IMR-90 (cell line): ENCODE results near the gene ORM1. TPM values are rescaled to one million over a fixed set of nuclear protein-coding genes. Genes with fewer than 3 reads are reported as not detected.
A peak's percentile ranks its signal among the peaks of the same experiment; 100 is the strongest.

Source experiments
- ATAC-seq: fragments of 200-7000 bp; cut with Tn5 transposase; 2 replicates; pipeline ENCODE4 v1.9.1; 2020; ENCODE audit warnings: low read depth, mild to moderate bottlenecking, moderate library complexity
- BruUV-seq: library from RNA; stranded (reverse); fragments of 400-500 nt; replicated peaks from 2 replicates; lab custom pipeline; 2021; lab: Mats Ljungman, UMichigan
- CTCF ChIA-PET: fragments of 300-600 bp; formaldehyde crosslinking; extraction: SDS; loops from one replicate; lab custom pipeline; 2021; ENCODE audit warnings: antibody characterized with exemption; lab: Yijun Ruan, JAX
- POLR2A ChIA-PET: fragments of 300-600 bp; sonication (Branson Sonifier 250); formaldehyde crosslinking; loops from one replicate; lab custom pipeline; 2022; ENCODE audit warnings: antibody characterized with exemption; ENCODE audit not compliant: unreplicated experiment; lab: Charles Lee
- DNase-seq: peaks from one replicate; pipeline ENCODE4 v3.0.0; 2013
- H2AFZ ChIP-seq: replicated peaks from 2 replicates; pipeline ENCODE3; 2013; ENCODE audit warnings: low read length, mild to moderate bottlenecking; ENCODE audit not compliant: poor library complexity
- H2AK5ac ChIP-seq: 2 replicates; pipeline ENCODE4 v1.6.1; 2013; ENCODE audit warnings: low read depth, low read length, inconsistent platforms
- H2AK9ac ChIP-seq: replicated peaks from 2 replicates; pipeline ENCODE3; 2013; ENCODE audit warnings: mild to moderate bottlenecking, low read depth, low read length, moderate library complexity; ENCODE audit not compliant: poor library complexity
- H2BK120ac ChIP-seq: 2 replicates; pipeline ENCODE4 v1.6.1; 2013; ENCODE audit warnings: low read depth, low read length, inconsistent platforms
- H2BK15ac ChIP-seq: 3 replicates; pipeline ENCODE4 v1.6.1; 2013; ENCODE audit warnings: low read depth, low read length, inconsistent platforms
- H2BK20ac ChIP-seq: 2 replicates; pipeline ENCODE4 v1.6.1; 2013; ENCODE audit warnings: low read depth, mild to moderate bottlenecking, inconsistent platforms, low read length, moderate library complexity
- H2BK5ac ChIP-seq: 2 replicates; pipeline ENCODE4 v1.6.1; 2013; ENCODE audit warnings: mild to moderate bottlenecking, low read depth, low read length, inconsistent platforms; ENCODE audit not compliant: poor library complexity, severe bottlenecking
- H3K14ac ChIP-seq: replicated peaks from 2 replicates; pipeline ENCODE4 v1.6.1; 2013; ENCODE audit warnings: low read depth, low read length, inconsistent platforms
- H3K18ac ChIP-seq: 2 replicates; pipeline ENCODE4 v1.6.1; 2013; ENCODE audit warnings: low read depth, low read length, control low read depth
- H3K23ac ChIP-seq: 2 replicates; pipeline ENCODE4 v1.6.1; 2013; ENCODE audit warnings: low read depth, low read length, inconsistent platforms
- H3K27ac ChIP-seq: 2 replicates; pipeline ENCODE4 v1.5.1; 2013; ENCODE audit warnings: mild to moderate bottlenecking, control low read depth, low read length; ENCODE audit not compliant: insufficient read depth
- H3K27me3 ChIP-seq: 2 replicates; pipeline ENCODE4 v1.6.1; 2013; ENCODE audit warnings: low read length; ENCODE audit not compliant: control insufficient read depth, insufficient read depth
- H3K36me3 ChIP-seq: 2 replicates; pipeline ENCODE4 v1.6.1; 2013; ENCODE audit warnings: low read length, mixed read lengths; ENCODE audit not compliant: control insufficient read depth, insufficient read depth
- H3K4ac ChIP-seq: 2 replicates; pipeline ENCODE4 v1.6.1; 2013; ENCODE audit warnings: low read depth, low read length, inconsistent platforms
- H3K4me1 ChIP-seq: 2 replicates; pipeline ENCODE4 v1.6.1; 2013; ENCODE audit warnings: low read length, mixed read lengths; ENCODE audit not compliant: control insufficient read depth, insufficient read depth
- H3K4me2 ChIP-seq: 2 replicates; pipeline ENCODE4 v1.6.1; 2013; ENCODE audit warnings: low read depth, mild to moderate bottlenecking, control low read depth, low read length, moderate library complexity
- H3K4me3 ChIP-seq: 2 replicates; pipeline ENCODE4 v1.5.1; 2013; ENCODE audit warnings: low read depth, mild to moderate bottlenecking, control low read depth, low read length, moderate library complexity; ENCODE audit not compliant: insufficient read depth
- H3K56ac ChIP-seq: 2 replicates; pipeline ENCODE4 v1.6.1; 2013; ENCODE audit warnings: low read length, inconsistent platforms; ENCODE audit not compliant: insufficient read depth; ENCODE audit errors: extremely low read depth
- H3K79me1 ChIP-seq, 2 experiments: 2 replicates each; pipeline ENCODE4 v1.6.1; 2013; ENCODE audit warnings: low read length in 2 of 2, inconsistent platforms in 1 of 2, low read depth in 1 of 2
- H3K9ac ChIP-seq: 2 replicates; pipeline ENCODE4 v1.6.1; 2013; ENCODE audit warnings: low read depth, low read length, control low read depth
- H3K9me1 ChIP-seq: 2 replicates; pipeline ENCODE4 v1.6.1; 2013; ENCODE audit warnings: low read length, inconsistent platforms; ENCODE audit not compliant: insufficient read depth
- H3K9me3 ChIP-seq: 2 replicates; pipeline ENCODE4 v1.6.1; 2013; ENCODE audit warnings: low read length; ENCODE audit not compliant: control insufficient read depth, insufficient read depth
- H4K20me1 ChIP-seq: 2 replicates; pipeline ENCODE4 v1.6.1; 2013; ENCODE audit warnings: low read length, inconsistent platforms; ENCODE audit not compliant: insufficient read depth
- H4K5ac ChIP-seq: 2 replicates; pipeline ENCODE4 v1.6.1; 2013; ENCODE audit warnings: mild to moderate bottlenecking, low read depth, low read length, control low read depth
- H4K8ac ChIP-seq, 2 experiments: 2 replicates each; pipeline ENCODE4 v1.6.1; 2013; ENCODE audit warnings: low read depth in 2 of 2, low read length in 2 of 2, control low read depth in 1 of 2, inconsistent platforms in 1 of 2
- H4K91ac ChIP-seq: 2 replicates; pipeline ENCODE4 v1.6.1; 2013; ENCODE audit warnings: low read depth, low read length, inconsistent platforms; ENCODE audit not compliant: insufficient read depth
- BHLHE40 ChIP-seq: fragments of 150-350 bp; IDR thresholded peaks from 2 replicates; pipeline ENCODE4 v1.6.1; 2016; ENCODE audit warnings: mild to moderate bottlenecking, low read depth, low read length
- CEBPB ChIP-seq: IDR thresholded peaks from 2 replicates; pipeline ENCODE4 v1.6.1; 2012; ENCODE audit warnings: low read depth, low read length, improper control_type of control experiment
- CHD1 ChIP-seq: IDR thresholded peaks from 2 replicates; pipeline ENCODE4 v1.6.1; 2012; ENCODE audit warnings: low read depth, low read length, improper control_type of control experiment
- ELK1 ChIP-seq: fragments of 150-350 bp; IDR thresholded peaks from 2 replicates; pipeline ENCODE4 v1.6.1; 2016; ENCODE audit warnings: low read depth, mild to moderate bottlenecking, low read length, moderate library complexity, borderline replicate concordance
- FOS ChIP-seq: fragments of 150-350 bp; IDR thresholded peaks from 2 replicates; pipeline ENCODE4 v1.6.1; 2016; ENCODE audit warnings: low read depth, low read length
- MAFK ChIP-seq: IDR thresholded peaks from 2 replicates; pipeline ENCODE4 v1.6.1; 2012; ENCODE audit warnings: low read depth, low read length, improper control_type of control experiment
- MAZ ChIP-seq: IDR thresholded peaks from 2 replicates; pipeline ENCODE4 v1.6.1; 2012; ENCODE audit warnings: low read depth, mild to moderate bottlenecking, low read length, improper control_type of control experiment, moderate library complexity, borderline replicate concordance
- MXI1 ChIP-seq: IDR thresholded peaks from 2 replicates; pipeline ENCODE4 v1.6.1; 2012; ENCODE audit warnings: low read depth, mild to moderate bottlenecking, low read length, moderate library complexity, borderline replicate concordance
- NFE2L2 ChIP-seq: fragments of 150-350 bp; IDR thresholded peaks from 2 replicates; pipeline ENCODE4 v1.6.1; 2016; ENCODE audit warnings: low read depth, mild to moderate bottlenecking, low read length
- POLR2A ChIP-seq: IDR thresholded peaks from 2 replicates; pipeline ENCODE4 v1.6.1; 2012; ENCODE audit warnings: mild to moderate bottlenecking, low read depth, low read length
- RAD21 ChIP-seq: IDR thresholded peaks from 2 replicates; pipeline ENCODE4 v1.6.1; 2012; ENCODE audit warnings: low read length, improper control_type of control experiment
- RCOR1 ChIP-seq: IDR thresholded peaks from 2 replicates; pipeline ENCODE4 v1.6.1; 2012; ENCODE audit warnings: mild to moderate bottlenecking, low read length, improper control_type of control experiment; ENCODE audit not compliant: insufficient replicate concordance
- RFX5 ChIP-seq: IDR thresholded peaks from 2 replicates; pipeline ENCODE4 v1.8.0; 2012; ENCODE audit warnings: low read depth, mild to moderate bottlenecking, low read length, moderate library complexity
- WGBS, 2 experiments: methylation state at CpG; one replicate each; pipeline versions ENCODE4 v1.1.5 to v1.1.7; 2013; ENCODE audit warnings: missing lambda C conversion rate in 2 of 2; ENCODE audit not compliant: insufficient read length in 1 of 2; ENCODE audit errors: extremely low coverage in 2 of 2; 5-methylcytosine and 5-hydroxymethylcytosine counted together
- dilution Hi-C: fragments of 300-500 bp; cut with HindIII; formaldehyde crosslinking; loops from one replicate; pipeline ENCODE4 v1.14.3; 2018; ENCODE audit warnings: low sequenced_read_pairs; ENCODE audit not compliant: unreplicated experiment
- in situ Hi-C: fragments of 300-500 bp; cut with MboI; formaldehyde crosslinking; loops from 3 replicates; pipeline ENCODE4 v1.14.3; 2019; ENCODE audit warnings: low sequenced_read_pairs, inconsistent platforms, mixed read lengths
- intact Hi-C: fragments of 100-400 bp; cut with micrococcal nuclease; formaldehyde crosslinking; loops from 2 replicates; pipeline ENCODE4 v1.10.0; 2022
- polyA plus RNA-seq, 3 experiments: library from polyadenylated mRNA; depleted of rRNA; stranded (reverse); fragments of >200 nt; gene quantifications; 2 replicates each; pipeline ENCODE4 v1.2.3, GENCODE V29; 2012; ENCODE audit warnings: low replicate concordance in 1 of 3
- total RNA-seq: library from RNA; depleted of rRNA; stranded (reverse); fragments of >200 nt; gene quantifications from 2 replicates; pipeline ENCODE4 v1.2.3, GENCODE V29; 2012
- TF ChIP-seq, protein P1 (sequence below): fragments of 150-350 bp; IDR thresholded peaks from 2 replicates; pipeline ENCODE4 v1.6.1; 2017; ENCODE audit warnings: mild to moderate bottlenecking, antibody characterized with exemption, low read length, low read depth

Gene ORM1
- total and polyA plus RNA-seq, 2 of the 4 experiments (the other 2 are of a cell fraction): 0.18 TPM; not detected in 1

GRCh38 chr9:114348261-114348905 is 25.5 kb downstream of the ORM1 start (continued):
- no peak for TF ChIP-seq CEBPB

DNA sequence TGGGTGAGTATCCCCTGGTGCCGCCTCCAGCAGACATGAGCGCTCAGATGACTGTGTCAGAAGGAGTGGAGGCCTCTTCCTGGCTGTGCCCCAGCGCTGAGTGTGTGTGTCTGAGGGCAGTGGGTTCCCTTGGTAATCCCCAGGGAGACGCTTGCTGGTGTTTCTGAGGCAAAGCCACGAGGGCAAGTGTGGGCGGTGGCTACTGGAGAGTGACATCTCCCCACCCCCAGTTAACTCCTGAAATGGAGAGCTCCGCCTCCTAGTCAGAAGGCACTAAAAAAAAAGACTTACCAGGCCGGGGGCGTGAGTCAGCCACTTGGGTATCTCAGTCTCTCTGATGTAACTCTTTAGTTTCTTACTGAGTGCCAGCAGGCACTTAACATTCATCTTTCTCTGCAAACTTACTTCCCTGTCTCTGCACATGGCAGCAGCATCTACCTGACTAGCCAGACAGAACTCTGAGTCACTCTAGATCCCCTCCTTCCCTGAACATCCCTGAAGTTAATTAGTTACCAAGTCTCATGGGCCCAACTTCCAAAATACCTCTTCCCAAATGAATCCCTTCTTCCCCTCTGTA is 26.1 kb downstream of the ORM1 start:
- peak overlapping the region; percentile 68; the same call in 2 of the 3 replicates for H2BK15ac ChIP-seq
- H2BK5ac ChIP-seq: peak overlapping the region; percentile 67
- H4K20me1 ChIP-seq: peaks cover 7% of the 10 kb centered on the region; the same call in 1 of the 2 replicates
- CTCF ChIA-PET: no interaction called here
- POLR2A ChIA-PET: no interaction called here
- H4K5ac ChIP-seq: no peak overlapping the region
- H2BK120ac ChIP-seq: peak overlapping the region; percentile 91
- no peak overlapping the region; the same call in 1 of the 2 replicates for H3K14ac ChIP-seq
- H3K4me3 ChIP-seq: no peak overlapping the region
- H3K23ac ChIP-seq: peak overlapping the region; percentile 77; the same call in 1 of the 2 replicates
- H2AK5ac ChIP-seq: peak overlapping the region; percentile 93
- ATAC-seq: peak; percentile 97
- peaks cover 11% of the 10 kb centered on the region for H3K4me1 ChIP-seq
- dilution Hi-C loops (no loop called here), in situ Hi-C loops (no loop called here), intact Hi-C loops (no loop called here)
- H3K9me1 ChIP-seq: peaks cover 18% of the 10 kb centered on the region
- H3K56ac ChIP-seq: peak overlapping the region; percentile 26
- H2AK9ac ChIP-seq: peak overlapping the region; percentile 88
- no peak overlapping the region for H3K4me2 ChIP-seq
- peak overlapping the region; percentile 45 for H3K27ac ChIP-seq
- peak overlapping the region; percentile 88 for H4K91ac ChIP-seq
- peaks cover 52% of the 10 kb centered on the region for H3K36me3 ChIP-seq
- no peaks in the 10 kb centered on the region for H3K27me3 ChIP-seq
- peak overlapping the region; percentile 84 for H3K4ac ChIP-seq
- H3K79me1 ChIP-seq: peaks cover 0 to 12% of the 10 kb centered on the region in 2 experiments; a peak in 1 of 4 replicates
- H2BK20ac ChIP-seq: peak overlapping the region; percentile 94
- H2AFZ ChIP-seq: peak overlapping the region; percentile 80
- H3K9me3 ChIP-seq: no peaks in the 10 kb centered on the region
- WGBS, 2 experiments: no CpG with 5 or more reads among the region's 9 CpGs
- no TSS peak for BruUV-seq
- DNase-seq: peak; percentile 99
- no peak overlapping the region for H3K18ac ChIP-seq
- H3K9ac ChIP-seq: no peak overlapping the region
- H4K8ac ChIP-seq: peak overlapping the region; percentile 21 to 76; a peak in 3 of 4 replicates
- TF ChIP-seq RFX5 (peak; percentile 19; the same call in 1 of the 2 replicates), NFE2L2 (no peak), MXI1 (peak; percentile 94), RAD21 (0 out of 2 replicates have a peak, but pooled peaks have one; percentile 2), MAZ (peak; percentile 41; the same call in 1 of the 2 replicates), ELK1 (no peak), RCOR1 (no peak), FOS (peak; percentile 65; the same call in 1 of the 2 replicates), CHD1 (no peak), BHLHE40 (peak; percentile 2; the same call in 1 of the 2 replicates), MAFK (peak; percentile 1; the same call in 1 of the 2 replicates), POLR2A (no peak)
- TF ChIP-seq, protein P1, sequence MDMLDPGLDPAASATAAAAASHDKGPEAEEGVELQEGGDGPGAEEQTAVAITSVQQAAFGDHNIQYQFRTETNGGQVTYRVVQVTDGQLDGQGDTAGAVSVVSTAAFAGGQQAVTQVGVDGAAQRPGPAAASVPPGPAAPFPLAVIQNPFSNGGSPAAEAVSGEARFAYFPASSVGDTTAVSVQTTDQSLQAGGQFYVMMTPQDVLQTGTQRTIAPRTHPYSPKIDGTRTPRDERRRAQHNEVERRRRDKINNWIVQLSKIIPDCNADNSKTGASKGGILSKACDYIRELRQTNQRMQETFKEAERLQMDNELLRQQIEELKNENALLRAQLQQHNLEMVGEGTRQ: peak; percentile 75
